IMR-90 (cell line): ENCODE measurements around the gene RSRC2. TPM values are rescaled to one million over a fixed set of nuclear protein-coding genes. Genes with fewer than 3 reads are reported as not detected.
A peak's percentile ranks its signal among the peaks of the same experiment; 100 is the strongest.

ENCODE experiments used
- ATAC-seq: fragments of 200-7000 bp; cut with Tn5 transposase; 2 replicates; pipeline ENCODE4 v1.9.1; 2020; ENCODE audit warnings: low read depth, mild to moderate bottlenecking, moderate library complexity
- BruUV-seq: library from RNA; stranded (reverse); fragments of 400-500 nt; replicated peaks from 2 replicates; lab custom pipeline; 2021; lab: Mats Ljungman, UMichigan
- CTCF ChIA-PET: fragments of 300-600 bp; formaldehyde crosslinking; extraction: SDS; loops from one replicate; lab custom pipeline; 2021; ENCODE audit warnings: antibody characterized with exemption; lab: Yijun Ruan, JAX
- POLR2A ChIA-PET: fragments of 300-600 bp; sonication (Branson Sonifier 250); formaldehyde crosslinking; loops from one replicate; lab custom pipeline; 2022; ENCODE audit warnings: antibody characterized with exemption; ENCODE audit not compliant: unreplicated experiment; lab: Charles Lee
- DNase-seq: peaks from one replicate; pipeline ENCODE4 v3.0.0; 2013
- H2AFZ ChIP-seq: replicated peaks from 2 replicates; pipeline ENCODE3; 2013; ENCODE audit warnings: low read length, mild to moderate bottlenecking; ENCODE audit not compliant: poor library complexity
- H2AK5ac ChIP-seq: 2 replicates; pipeline ENCODE4 v1.6.1; 2013; ENCODE audit warnings: low read depth, low read length, inconsistent platforms
- H2AK9ac ChIP-seq: replicated peaks from 2 replicates; pipeline ENCODE3; 2013; ENCODE audit warnings: mild to moderate bottlenecking, low read depth, low read length, moderate library complexity; ENCODE audit not compliant: poor library complexity
- H2BK120ac ChIP-seq: 2 replicates; pipeline ENCODE4 v1.6.1; 2013; ENCODE audit warnings: low read depth, low read length, inconsistent platforms
- H2BK15ac ChIP-seq: 3 replicates; pipeline ENCODE4 v1.6.1; 2013; ENCODE audit warnings: low read depth, low read length, inconsistent platforms
- H2BK20ac ChIP-seq: 2 replicates; pipeline ENCODE4 v1.6.1; 2013; ENCODE audit warnings: low read depth, mild to moderate bottlenecking, inconsistent platforms, low read length, moderate library complexity
- H2BK5ac ChIP-seq: 2 replicates; pipeline ENCODE4 v1.6.1; 2013; ENCODE audit warnings: mild to moderate bottlenecking, low read depth, low read length, inconsistent platforms; ENCODE audit not compliant: poor library complexity, severe bottlenecking
- H3K14ac ChIP-seq: replicated peaks from 2 replicates; pipeline ENCODE4 v1.6.1; 2013; ENCODE audit warnings: low read depth, low read length, inconsistent platforms
- H3K18ac ChIP-seq: 2 replicates; pipeline ENCODE4 v1.6.1; 2013; ENCODE audit warnings: low read depth, low read length, control low read depth
- H3K23ac ChIP-seq: 2 replicates; pipeline ENCODE4 v1.6.1; 2013; ENCODE audit warnings: low read depth, low read length, inconsistent platforms
- H3K27ac ChIP-seq: 2 replicates; pipeline ENCODE4 v1.5.1; 2013; ENCODE audit warnings: mild to moderate bottlenecking, control low read depth, low read length; ENCODE audit not compliant: insufficient read depth
- H3K27me3 ChIP-seq: 2 replicates; pipeline ENCODE4 v1.6.1; 2013; ENCODE audit warnings: low read length; ENCODE audit not compliant: control insufficient read depth, insufficient read depth
- H3K36me3 ChIP-seq: 2 replicates; pipeline ENCODE4 v1.6.1; 2013; ENCODE audit warnings: low read length, mixed read lengths; ENCODE audit not compliant: control insufficient read depth, insufficient read depth
- H3K4ac ChIP-seq: 2 replicates; pipeline ENCODE4 v1.6.1; 2013; ENCODE audit warnings: low read depth, low read length, inconsistent platforms
- H3K4me1 ChIP-seq: 2 replicates; pipeline ENCODE4 v1.6.1; 2013; ENCODE audit warnings: low read length, mixed read lengths; ENCODE audit not compliant: control insufficient read depth, insufficient read depth
- H3K4me2 ChIP-seq: 2 replicates; pipeline ENCODE4 v1.6.1; 2013; ENCODE audit warnings: low read depth, mild to moderate bottlenecking, control low read depth, low read length, moderate library complexity
- H3K4me3 ChIP-seq: 2 replicates; pipeline ENCODE4 v1.5.1; 2013; ENCODE audit warnings: low read depth, mild to moderate bottlenecking, control low read depth, low read length, moderate library complexity; ENCODE audit not compliant: insufficient read depth
- H3K56ac ChIP-seq: 2 replicates; pipeline ENCODE4 v1.6.1; 2013; ENCODE audit warnings: low read length, inconsistent platforms; ENCODE audit not compliant: insufficient read depth; ENCODE audit errors: extremely low read depth
- H3K79me1 ChIP-seq, 2 experiments: 2 replicates each; pipeline ENCODE4 v1.6.1; 2013; ENCODE audit warnings: low read length in 2 of 2, inconsistent platforms in 1 of 2, low read depth in 1 of 2
- H3K9ac ChIP-seq: 2 replicates; pipeline ENCODE4 v1.6.1; 2013; ENCODE audit warnings: low read depth, low read length, control low read depth
- H3K9me1 ChIP-seq: 2 replicates; pipeline ENCODE4 v1.6.1; 2013; ENCODE audit warnings: low read length, inconsistent platforms; ENCODE audit not compliant: insufficient read depth
- H3K9me3 ChIP-seq: 2 replicates; pipeline ENCODE4 v1.6.1; 2013; ENCODE audit warnings: low read length; ENCODE audit not compliant: control insufficient read depth, insufficient read depth
- H4K20me1 ChIP-seq: 2 replicates; pipeline ENCODE4 v1.6.1; 2013; ENCODE audit warnings: low read length, inconsistent platforms; ENCODE audit not compliant: insufficient read depth
- H4K5ac ChIP-seq: 2 replicates; pipeline ENCODE4 v1.6.1; 2013; ENCODE audit warnings: mild to moderate bottlenecking, low read depth, low read length, control low read depth
- H4K8ac ChIP-seq, 2 experiments: 2 replicates each; pipeline ENCODE4 v1.6.1; 2013; ENCODE audit warnings: low read depth in 2 of 2, low read length in 2 of 2, control low read depth in 1 of 2, inconsistent platforms in 1 of 2
- H4K91ac ChIP-seq: 2 replicates; pipeline ENCODE4 v1.6.1; 2013; ENCODE audit warnings: low read depth, low read length, inconsistent platforms; ENCODE audit not compliant: insufficient read depth
- BHLHE40 ChIP-seq: fragments of 150-350 bp; IDR thresholded peaks from 2 replicates; pipeline ENCODE4 v1.6.1; 2016; ENCODE audit warnings: mild to moderate bottlenecking, low read depth, low read length
- CEBPB ChIP-seq: IDR thresholded peaks from 2 replicates; pipeline ENCODE4 v1.6.1; 2012; ENCODE audit warnings: low read depth, low read length, improper control_type of control experiment
- CHD1 ChIP-seq: IDR thresholded peaks from 2 replicates; pipeline ENCODE4 v1.6.1; 2012; ENCODE audit warnings: low read depth, low read length, improper control_type of control experiment
- CTCF ChIP-seq: conservative IDR thresholded peaks from 2 replicates; pipeline ENCODE4 v1.5.1; 2012; ENCODE audit warnings: mild to moderate bottlenecking, low read depth, low read length, improper control_type of control experiment
- ELK1 ChIP-seq: fragments of 150-350 bp; IDR thresholded peaks from 2 replicates; pipeline ENCODE4 v1.6.1; 2016; ENCODE audit warnings: low read depth, mild to moderate bottlenecking, low read length, moderate library complexity, borderline replicate concordance
- MAFK ChIP-seq: IDR thresholded peaks from 2 replicates; pipeline ENCODE4 v1.6.1; 2012; ENCODE audit warnings: low read depth, low read length, improper control_type of control experiment
- MAZ ChIP-seq: IDR thresholded peaks from 2 replicates; pipeline ENCODE4 v1.6.1; 2012; ENCODE audit warnings: low read depth, mild to moderate bottlenecking, low read length, improper control_type of control experiment, moderate library complexity, borderline replicate concordance
- MXI1 ChIP-seq: IDR thresholded peaks from 2 replicates; pipeline ENCODE4 v1.6.1; 2012; ENCODE audit warnings: low read depth, mild to moderate bottlenecking, low read length, moderate library complexity, borderline replicate concordance
- NFE2L2 ChIP-seq: fragments of 150-350 bp; IDR thresholded peaks from 2 replicates; pipeline ENCODE4 v1.6.1; 2016; ENCODE audit warnings: low read depth, mild to moderate bottlenecking, low read length
- POLR2A ChIP-seq: IDR thresholded peaks from 2 replicates; pipeline ENCODE4 v1.6.1; 2012; ENCODE audit warnings: mild to moderate bottlenecking, low read depth, low read length
- RAD21 ChIP-seq: IDR thresholded peaks from 2 replicates; pipeline ENCODE4 v1.6.1; 2012; ENCODE audit warnings: low read length, improper control_type of control experiment
- RCOR1 ChIP-seq: IDR thresholded peaks from 2 replicates; pipeline ENCODE4 v1.6.1; 2012; ENCODE audit warnings: mild to moderate bottlenecking, low read length, improper control_type of control experiment; ENCODE audit not compliant: insufficient replicate concordance
- RFX5 ChIP-seq: IDR thresholded peaks from 2 replicates; pipeline ENCODE4 v1.8.0; 2012; ENCODE audit warnings: low read depth, mild to moderate bottlenecking, low read length, moderate library complexity
- USF2 ChIP-seq: fragments of 150-350 bp; IDR thresholded peaks from 2 replicates; pipeline ENCODE4 v1.6.1; 2017; ENCODE audit warnings: mild to moderate bottlenecking, antibody characterized with exemption, low read length, low read depth
- WGBS, 2 experiments: methylation state at CpG; one replicate each; pipeline versions ENCODE4 v1.1.5 to v1.1.7; 2013; ENCODE audit warnings: missing lambda C conversion rate in 2 of 2; ENCODE audit not compliant: insufficient read length in 1 of 2; ENCODE audit errors: extremely low coverage in 2 of 2; 5-methylcytosine and 5-hydroxymethylcytosine counted together
- dilution Hi-C: fragments of 300-500 bp; cut with HindIII; formaldehyde crosslinking; loops from one replicate; pipeline ENCODE4 v1.14.3; 2018; ENCODE audit warnings: low sequenced_read_pairs; ENCODE audit not compliant: unreplicated experiment
- in situ Hi-C: fragments of 300-500 bp; cut with MboI; formaldehyde crosslinking; loops from 3 replicates; pipeline ENCODE4 v1.14.3; 2019; ENCODE audit warnings: low sequenced_read_pairs, inconsistent platforms, mixed read lengths
- intact Hi-C: fragments of 100-400 bp; cut with micrococcal nuclease; formaldehyde crosslinking; loops from 2 replicates; pipeline ENCODE4 v1.10.0; 2022
- polyA plus RNA-seq, 3 experiments: library from polyadenylated mRNA; depleted of rRNA; stranded (reverse); fragments of >200 nt; gene quantifications; 2 replicates each; pipeline ENCODE4 v1.2.3, GENCODE V29; 2012; ENCODE audit warnings: low replicate concordance in 1 of 3
- total RNA-seq: library from RNA; depleted of rRNA; stranded (reverse); fragments of >200 nt; gene quantifications from 2 replicates; pipeline ENCODE4 v1.2.3, GENCODE V29; 2012

Gene RSRC2
- total and polyA plus RNA-seq, 2 of the 4 experiments (the other 2 are of a cell fraction), result 18.6 to 31.5 TPM

GRCh38 chr12:122473543-122474323 lies 53.0 kb downstream of the RSRC2 start:
- intact Hi-C loops (loop anchor here (5.0 kb wide), 1 partner anchor 136 kb away; no protein-coding TSS in a partner anchor), in situ Hi-C loops (no loop called here), dilution Hi-C loops (no loop called here)
- TSS peak; percentile 91 for BruUV-seq
- H3K23ac ChIP-seq, result no peak overlapping the region
- no peak overlapping the region for H2AK9ac ChIP-seq
- no peak overlapping the region for H2AK5ac ChIP-seq
- peaks cover 42% of the 10 kb centered on the region for H3K36me3 ChIP-seq
- H2BK5ac ChIP-seq, result no peak overlapping the region
- no peak overlapping the region for H3K4me3 ChIP-seq
- H4K5ac ChIP-seq, result no peak overlapping the region
- no peak overlapping the region for H4K91ac ChIP-seq
- no peak overlapping the region for H2AFZ ChIP-seq
- no peak overlapping the region for H3K27ac ChIP-seq
- H3K4me2 ChIP-seq, result no peak overlapping the region
- 0 out of 2 replicates have a peak, but pooled peaks cover 2% of the 10 kb centered on the region for H3K9me1 ChIP-seq
- WGBS, 2 experiments, result 85% methylated on average over 11 of the region's 19 CpGs; no CpG with 5 or more reads in 1 of the 2 experiments
- H3K14ac ChIP-seq, result no peak overlapping the region
- ChIA-PET POLR2A (interaction anchor here (0.6 kb wide), 1 partner anchor 53 kb away, joined by 7 read pairs; the partner anchor contains the start of genes KNTC1 and RSRC2), CTCF (interaction anchor here (3.9 kb wide), 1 partner anchor 74 kb away, joined by 37 read pairs; no protein-coding TSS in a partner anchor)
- no peaks in the 10 kb centered on the region for H3K9me3 ChIP-seq
- H3K18ac ChIP-seq, result no peak overlapping the region
- peaks cover 5 to 16% of the 10 kb centered on the region in 2 experiments; a peak in 3 of 4 replicates for H3K79me1 ChIP-seq
- ATAC-seq (no peak), DNase-seq (peak; percentile 49)
- no peaks in the 10 kb centered on the region for H3K27me3 ChIP-seq
- no peak overlapping the region for H2BK120ac ChIP-seq
- H2BK15ac ChIP-seq, result no peak overlapping the region
- H3K4me1 ChIP-seq, result peaks cover 4% of the 10 kb centered on the region; the same call in 1 of the 2 replicates
- H4K8ac ChIP-seq, result no peak overlapping the region
- no peak overlapping the region for H3K4ac ChIP-seq
- no peaks in the 10 kb centered on the region; the same call in 1 of the 2 replicates for H4K20me1 ChIP-seq
- H3K56ac ChIP-seq, result no peak overlapping the region
- H2BK20ac ChIP-seq, result no peak overlapping the region
- H3K9ac ChIP-seq, result no peak overlapping the region
- TF ChIP-seq MXI1 (no peak), RCOR1 (no peak), ELK1 (no peak), MAFK (no peak), POLR2A (no peak), BHLHE40 (no peak), CHD1 (no peak), USF2 (no peak), MAZ (no peak), RFX5 (no peak), CTCF (no peak), RAD21 (no peak), NFE2L2 (no peak), CEBPB (no peak)
